IgD-negative memory B cell (primary cell): Measurements from ENCODE around the gene IP6K2. TPM values are rescaled to one million over a fixed set of nuclear protein-coding genes. Genes with fewer than 3 reads are reported as not detected.
"Not testable (repeated sequence)": the region's sequence is repeated elsewhere in the genome, so short reads cannot be mapped to it uniquely, and the experiment has no call there.

Experiments used
- H3K27ac Mint-ChIP-seq, 3 donors: one replicate each; pipeline ENCODE4 v1.8.0; 2020 to 2022; ENCODE audit warnings: mild to moderate bottlenecking in 3 of 3, mixed read lengths in 3 of 3, moderate library complexity in 1 of 3
- H3K27me3 Mint-ChIP-seq: one replicate; pipeline ENCODE4 v1.8.0; 2021; ENCODE audit warnings: mixed read lengths
- H3K36me3 Mint-ChIP-seq: one replicate; pipeline ENCODE4 v1.8.0; 2020; ENCODE audit warnings: mild to moderate bottlenecking, mixed read lengths
- H3K4me1 Mint-ChIP-seq, 3 donors: one replicate each; pipeline ENCODE4 v1.8.0; 2020 to 2022; ENCODE audit warnings: mixed read lengths in 3 of 3, mild to moderate bottlenecking in 1 of 3
- H3K4me3 Mint-ChIP-seq, 4 donors: one replicate each; pipeline ENCODE4 v1.8.0; 2020 to 2022; ENCODE audit warnings: mild to moderate bottlenecking in 4 of 4, mixed read lengths in 4 of 4, moderate library complexity in 3 of 4
- H3K9me3 Mint-ChIP-seq, 3 donors: one replicate each; pipeline ENCODE4 v1.8.0; 2020 to 2021; ENCODE audit warnings: mixed read lengths in 3 of 3, mild to moderate bottlenecking in 1 of 3
- polyA plus RNA-seq: library from polyadenylated mRNA; unstranded; fragments of 300-500 nt; fragmentation: Illumina TruSeq; gene quantifications from one replicate; pipeline ENCODE4 v1.2.3, GENCODE V29; 2021

The IP6K2 gene
- polyA plus RNA-seq, 1 donor from 2014 or later, result 43.4 TPM

GRCh38 chr3:48739617-48739954 is 22.6 kb upstream of the IP6K2 start:
- Mint-ChIP-seq H3K4me1 (peaks cover 0 to 12% (median 8%) of the 10 kb centered on the region in 3 donors), H3K27ac (no peak overlapping the region), H3K27me3 (no peaks in the 10 kb centered on the region), H3K4me3 (peak overlapping the region in 2 of 4 donors; percentile 78 to 85), H3K9me3 (no peaks in the 10 kb centered on the region), H3K36me3 (no peaks in the 10 kb centered on the region)

GRCh38 chr3:48738926-48739616 is 22.1 kb upstream of the IP6K2 start:
- no peaks in the 10 kb centered on the region for H3K36me3 Mint-ChIP-seq
- peak overlapping the region in 2 of 4 donors; percentile 78 to 85 for H3K4me3 Mint-ChIP-seq
- H3K27ac Mint-ChIP-seq, result no peak overlapping the region
- H3K27me3 Mint-ChIP-seq, result no peaks in the 10 kb centered on the region
- no peaks in the 10 kb centered on the region for H3K9me3 Mint-ChIP-seq
- peaks cover 0 to 12% (median 8%) of the 10 kb centered on the region in 3 donors for H3K4me1 Mint-ChIP-seq

DNA sequence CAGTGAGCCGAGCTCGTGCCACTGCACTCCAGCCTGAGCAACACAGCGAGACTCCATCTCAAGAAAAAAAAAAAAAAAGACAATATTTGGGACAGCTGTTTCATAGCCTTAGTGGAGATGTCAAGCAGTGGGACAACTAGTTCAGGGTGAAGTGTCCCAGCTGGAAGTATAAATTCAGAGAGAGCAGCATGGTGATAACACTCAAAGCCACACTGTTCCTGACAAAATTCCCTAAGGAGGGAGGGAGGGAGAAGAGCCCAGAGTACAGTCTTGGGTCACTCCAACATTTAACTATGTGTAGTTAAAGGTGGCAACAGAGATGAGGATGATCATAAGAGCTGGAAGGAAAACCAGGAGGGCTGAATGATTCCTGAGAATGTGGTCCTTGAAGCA is 21.1 kb upstream of the IP6K2 start:
- no peaks in the 10 kb centered on the region for H3K36me3 Mint-ChIP-seq
- H3K9me3 Mint-ChIP-seq, result no peaks in the 10 kb centered on the region
- no peak overlapping the region for H3K4me3 Mint-ChIP-seq
- H3K4me1 Mint-ChIP-seq, result peaks cover 0 to 12% (median 8%) of the 10 kb centered on the region in 3 donors
- H3K27me3 Mint-ChIP-seq, result no peaks in the 10 kb centered on the region
- H3K27ac Mint-ChIP-seq, result no peak overlapping the region

DNA sequence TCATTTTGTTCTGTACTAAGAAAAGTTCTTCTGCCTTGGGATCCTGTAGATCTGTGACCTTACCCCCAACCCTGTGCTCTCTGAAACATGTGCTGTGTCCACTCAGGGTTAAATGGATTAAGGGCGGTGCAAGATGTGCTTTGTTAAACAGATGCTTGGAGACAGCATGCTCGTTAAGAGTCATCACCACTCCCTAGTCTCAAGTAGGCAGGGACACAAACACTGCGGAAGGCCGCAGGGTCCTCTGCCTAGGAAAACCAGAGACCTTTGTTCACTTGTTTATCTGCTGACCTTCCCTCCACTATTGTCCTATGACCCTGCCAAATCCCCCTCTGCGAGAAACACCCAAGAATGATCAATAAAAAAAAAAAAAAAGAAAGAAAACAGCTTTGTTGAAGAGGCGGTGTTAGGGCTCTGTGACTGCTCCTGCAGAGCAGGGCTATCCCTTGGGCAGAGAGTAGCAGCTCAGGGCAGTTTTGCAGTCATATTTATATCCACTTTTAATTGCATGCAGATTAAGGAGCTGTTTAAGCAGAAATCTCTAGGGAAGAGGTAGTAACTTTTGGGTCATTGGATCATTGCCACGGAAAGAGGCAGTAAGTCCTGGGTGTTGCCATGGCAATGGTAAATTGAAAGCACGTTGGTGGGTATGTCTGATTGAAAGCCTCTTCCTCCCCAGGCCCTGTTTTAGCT is 18.2 kb upstream of the IP6K2 start:
- peaks cover 0 to 12% (median 8%) of the 10 kb centered on the region in 3 donors for H3K4me1 Mint-ChIP-seq
- H3K9me3 Mint-ChIP-seq, H3K36me3 Mint-ChIP-seq, H3K27me3 Mint-ChIP-seq, H3K4me3 Mint-ChIP-seq, H3K27ac Mint-ChIP-seq: not testable (repeated sequence)

GRCh38 chr3:48734541-48734940 is 17.5 kb upstream of the IP6K2 start:
- not testable (repeated sequence) for H3K27me3 Mint-ChIP-seq, H3K4me3 Mint-ChIP-seq, H3K27ac Mint-ChIP-seq, H3K9me3 Mint-ChIP-seq, H3K36me3 Mint-ChIP-seq, H3K4me1 Mint-ChIP-seq

GRCh38 chr3:48733752-48734518 is 16.9 kb upstream of the IP6K2 start:
- not testable (repeated sequence) for H3K4me3 Mint-ChIP-seq, H3K36me3 Mint-ChIP-seq, H3K27ac Mint-ChIP-seq, H3K27me3 Mint-ChIP-seq, H3K9me3 Mint-ChIP-seq, H3K4me1 Mint-ChIP-seq

- Mint-ChIP-seq H3K4me3 (no peak overlapping the region), H3K27me3 (no peaks in the 10 kb centered on the region), H3K4me1 (no peaks in the 10 kb centered on the region), H3K9me3 (no peaks in the 10 kb centered on the region), H3K36me3 (no peaks in the 10 kb centered on the region), H3K27ac (no peak overlapping the region)
Observed at GRCh38 chr3:48727511-48727910, 10.5 kb upstream of the IP6K2 start.

GRCh38 chr3:48725185-48725855 is 8.3 kb upstream of the IP6K2 start:
- H3K4me3 Mint-ChIP-seq, H3K27ac Mint-ChIP-seq, H3K9me3 Mint-ChIP-seq, H3K27me3 Mint-ChIP-seq, H3K36me3 Mint-ChIP-seq, H3K4me1 Mint-ChIP-seq: not testable (repeated sequence)

DNA sequence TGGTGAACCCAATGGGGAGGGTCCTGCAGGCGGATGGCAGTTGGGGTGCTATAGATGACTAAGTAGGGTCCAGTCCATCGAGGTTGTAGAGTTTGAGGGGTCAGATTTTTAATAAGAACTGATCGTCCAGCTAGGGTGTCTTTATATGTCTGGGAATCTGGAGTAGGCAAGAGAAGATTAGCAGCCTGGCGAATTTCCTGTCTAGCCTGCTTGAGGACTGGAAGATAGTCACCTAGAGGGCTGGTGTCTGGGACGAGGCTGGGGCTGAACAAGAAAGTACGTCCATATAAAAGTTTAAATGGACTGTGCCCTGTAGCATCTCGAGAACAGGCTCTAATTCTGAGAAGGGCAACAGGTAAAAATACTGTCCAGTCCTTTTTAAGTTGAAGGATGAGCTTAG is 6.7 kb upstream of the IP6K2 start:
- Mint-ChIP-seq H3K27ac (no peak overlapping the region), H3K27me3 (no peaks in the 10 kb centered on the region), H3K4me1 (no peaks in the 10 kb centered on the region), H3K4me3 (no peak overlapping the region), H3K36me3 (no peaks in the 10 kb centered on the region), H3K9me3 (peaks cover 0 to 2% (median 0%) of the 10 kb centered on the region in 3 donors)

DNA sequence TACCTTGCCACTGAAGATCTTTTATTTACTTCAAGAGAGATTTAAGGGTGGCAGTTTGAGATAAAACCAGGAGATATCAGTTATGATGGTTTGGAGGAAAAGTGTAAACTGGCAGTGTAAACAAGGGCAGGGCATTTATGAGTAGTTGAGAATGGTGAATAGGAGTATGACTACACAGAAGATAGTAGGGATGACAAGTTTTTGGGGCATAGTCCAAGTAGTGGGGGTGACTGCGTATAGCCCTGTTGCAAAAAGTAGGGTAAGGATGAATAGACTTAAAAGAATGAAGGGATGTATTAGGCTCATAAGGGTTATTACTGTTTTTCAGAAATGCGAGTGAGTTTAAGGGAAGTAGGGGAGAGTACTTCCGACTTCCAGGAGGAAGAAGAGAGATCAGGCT is 6.3 kb upstream of the IP6K2 start:
- H3K27me3 Mint-ChIP-seq, H3K4me1 Mint-ChIP-seq, H3K9me3 Mint-ChIP-seq, H3K36me3 Mint-ChIP-seq, H3K27ac Mint-ChIP-seq: not testable (repeated sequence)
- H3K4me3 Mint-ChIP-seq, result peak overlapping the region in 1 of 4 donors; percentile 1

- peaks cover 0 to 2% (median 0%) of the 10 kb centered on the region in 3 donors for H3K9me3 Mint-ChIP-seq
- peaks cover 3% of the 10 kb centered on the region for H3K36me3 Mint-ChIP-seq
- H3K4me1 Mint-ChIP-seq, result peaks cover 22 to 38% (median 25%) of the 10 kb centered on the region in 3 donors
- no peaks in the 10 kb centered on the region for H3K27me3 Mint-ChIP-seq
- peak overlapping the region; percentile 92 to 99 (median 98) for H3K4me3 Mint-ChIP-seq
- H3K27ac Mint-ChIP-seq, result peak overlapping the region; percentile 78 to 98 (median 93)
Observed at GRCh38 chr3:48716508-48716981, 476 bp downstream of the IP6K2 start.

DNA sequence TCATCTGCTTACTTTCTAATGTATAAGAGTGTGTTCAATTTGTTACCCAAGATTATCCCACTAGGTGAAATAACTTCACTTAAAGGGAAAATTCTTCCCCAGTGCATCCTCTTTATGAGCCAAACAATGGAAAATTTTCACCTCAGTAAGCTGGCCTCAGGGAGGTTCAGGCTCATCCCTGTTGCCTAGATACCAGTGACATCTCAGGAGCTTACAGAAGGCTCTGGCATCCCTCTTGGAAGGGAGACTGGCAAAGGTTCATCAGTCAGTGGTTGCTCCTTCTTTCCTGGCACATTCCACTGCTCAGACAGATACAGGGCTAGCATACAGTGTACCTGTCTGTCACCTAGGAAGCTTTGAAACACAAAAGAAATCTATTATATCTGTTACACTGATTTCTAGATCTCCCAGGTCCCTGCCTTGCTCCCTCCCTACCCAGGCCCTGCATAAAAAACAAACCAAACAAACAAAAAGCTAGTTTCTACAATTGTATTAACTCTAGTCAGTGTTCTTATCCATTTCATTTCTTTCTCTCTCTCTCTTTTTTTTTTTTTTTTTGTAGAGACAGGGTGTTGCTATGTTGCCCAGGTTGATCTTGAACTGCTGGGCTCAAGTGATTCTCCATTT is 1.7 kb downstream of the IP6K2 start:
- Mint-ChIP-seq H3K36me3 (peaks cover 3% of the 10 kb centered on the region), H3K27me3 (no peaks in the 10 kb centered on the region), H3K9me3 (no peaks in the 10 kb centered on the region), H3K27ac (peak overlapping the region; percentile 26 to 78 (median 43)), H3K4me3 (peak overlapping the region; percentile 92 to 99 (median 98)), H3K4me1 (peaks cover 24 to 40% (median 25%) of the 10 kb centered on the region in 3 donors)

DNA sequence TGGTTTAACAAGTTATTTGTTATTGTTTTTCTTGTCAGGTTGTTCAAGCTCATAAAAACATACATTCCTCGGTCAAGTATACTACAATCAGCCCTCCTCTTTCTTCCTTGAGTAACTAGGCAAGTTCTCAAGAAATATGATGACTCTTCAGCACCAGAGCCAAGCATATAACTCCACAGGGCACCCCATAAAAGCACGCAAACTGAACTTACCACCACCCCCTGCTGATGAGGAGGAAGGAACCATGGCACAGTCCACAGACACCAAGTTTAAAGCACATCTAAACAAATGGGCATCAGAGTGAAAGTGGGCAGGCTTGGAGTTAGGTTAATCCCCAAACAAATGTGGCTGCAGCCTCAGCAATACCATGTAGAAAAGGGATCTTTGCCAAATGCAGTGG is 5.3 kb downstream of the IP6K2 start:
- Mint-ChIP-seq H3K9me3 (no peaks in the 10 kb centered on the region), H3K4me3 (peak overlapping the region in 3 of 4 donors; percentile 3 to 73 (median 39)), H3K27ac (peak overlapping the region in 1 of 3 donors; percentile 80), H3K4me1 (peaks cover 27 to 40% (median 37%) of the 10 kb centered on the region in 3 donors), H3K36me3 (peaks cover 2% of the 10 kb centered on the region), H3K27me3 (no peaks in the 10 kb centered on the region)

GRCh38 chr3:48709051-48709461 is 8.0 kb downstream of the IP6K2 start:
- H3K4me3 Mint-ChIP-seq, result peak overlapping the region in 1 of 4 donors; percentile 9
- no peaks in the 10 kb centered on the region for H3K9me3 Mint-ChIP-seq
- no peaks in the 10 kb centered on the region for H3K27me3 Mint-ChIP-seq
- H3K27ac Mint-ChIP-seq, result peak overlapping the region in 1 of 3 donors; percentile 73
- H3K36me3 Mint-ChIP-seq, result peaks cover 1% of the 10 kb centered on the region
- H3K4me1 Mint-ChIP-seq, result peaks cover 17 to 29% (median 29%) of the 10 kb centered on the region in 3 donors
